Astrocyte (in vitro differentiated cells and primary cell): ENCODE measurements around the gene ATP2C1. TPM values are rescaled to one million over a fixed set of nuclear protein-coding genes. Genes with fewer than 3 reads are reported as not detected.
A peak's percentile ranks its signal among the peaks of the same experiment; 100 is the strongest.

Experiments used
- DNase-seq: peaks from one replicate; pipeline ENCODE4 v3.0.0-alpha.2; 2010; ENCODE audit warnings: low read depth
- FAIRE-seq: peaks from 2 replicates; lab custom pipeline; 2011; peaks lifted over from hg19 to GRCh38; lab: Jason Lieb, UNC
- H2AFZ ChIP-seq: 2 replicates; pipeline ENCODE4 v1.6.0; 2012; ENCODE audit warnings: low read depth, low read length, inconsistent platforms
- H3K27ac ChIP-seq: 2 replicates; pipeline ENCODE4 v1.5.1; 2011; ENCODE audit warnings: low read depth, low read length, inconsistent platforms
- H3K27me3 ChIP-seq: 2 replicates; pipeline ENCODE4 v1.6.0; 2011; ENCODE audit warnings: low read length, inconsistent platforms; ENCODE audit not compliant: insufficient read depth
- H3K36me3 ChIP-seq: 2 replicates; pipeline ENCODE4 v1.5.1; 2011; ENCODE audit warnings: low read length, inconsistent platforms; ENCODE audit not compliant: insufficient read depth
- H3K4me1 ChIP-seq: 2 replicates; pipeline ENCODE4 v1.5.1; 2011; ENCODE audit warnings: low read length, inconsistent platforms; ENCODE audit not compliant: insufficient read depth
- H3K4me2 ChIP-seq: 2 replicates; pipeline ENCODE4 v1.6.0; 2012; ENCODE audit warnings: low read length, inconsistent platforms
- H3K4me3 ChIP-seq: 2 replicates; pipeline ENCODE4 v1.5.1; 2011; ENCODE audit warnings: low read depth, mild to moderate bottlenecking, low read length, inconsistent platforms; ENCODE audit not compliant: insufficient read depth
- H3K79me2 ChIP-seq: 2 replicates; pipeline ENCODE4 v1.6.0; 2012; ENCODE audit warnings: mild to moderate bottlenecking, low read length, inconsistent platforms; ENCODE audit not compliant: insufficient read depth
- H3K9ac ChIP-seq: 2 replicates; pipeline ENCODE4 v1.6.0; 2012; ENCODE audit warnings: mild to moderate bottlenecking, low read length, inconsistent platforms
- H3K9me3 ChIP-seq: 2 replicates; pipeline ENCODE4 v1.5.1; 2012; ENCODE audit warnings: low read depth, mild to moderate bottlenecking, low read length, inconsistent platforms; ENCODE audit not compliant: insufficient read depth
- H4K20me1 ChIP-seq: 2 replicates; pipeline ENCODE4 v1.6.0; 2012; ENCODE audit warnings: low read length, inconsistent platforms; ENCODE audit not compliant: insufficient read depth
- H3K27ac Mint-ChIP-seq: one replicate; pipeline ENCODE4 v1.8.0; 2021; ENCODE audit warnings: mild to moderate bottlenecking, mixed read lengths; ENCODE audit not compliant: unreplicated experiment
- H3K27me3 Mint-ChIP-seq: one replicate; pipeline ENCODE4 v1.8.0; 2021; ENCODE audit warnings: low read depth, mixed read lengths; ENCODE audit not compliant: unreplicated experiment
- H3K36me3 Mint-ChIP-seq: one replicate; pipeline ENCODE4 v1.8.0; 2021; ENCODE audit warnings: low read depth, mixed read lengths; ENCODE audit not compliant: unreplicated experiment
- H3K4me1 Mint-ChIP-seq: one replicate; pipeline ENCODE4 v1.8.0; 2021; ENCODE audit warnings: low read depth, mixed read lengths; ENCODE audit not compliant: unreplicated experiment
- H3K4me3 Mint-ChIP-seq: one replicate; pipeline ENCODE4 v1.8.0; 2021; ENCODE audit warnings: mild to moderate bottlenecking, moderate library complexity, mixed read lengths; ENCODE audit not compliant: unreplicated experiment
- H3K9me3 Mint-ChIP-seq: one replicate; pipeline ENCODE4 v1.8.0; 2021; ENCODE audit warnings: mild to moderate bottlenecking, mixed read lengths; ENCODE audit not compliant: unreplicated experiment
- CTCF ChIP-seq: IDR thresholded peaks from 2 replicates; pipeline ENCODE4 v1.5.1; 2011; ENCODE audit warnings: low read depth, mild to moderate bottlenecking, inconsistent platforms, low read length, moderate library complexity; ENCODE audit not compliant: insufficient read depth
- EZH2 ChIP-seq: IDR thresholded peaks from 2 replicates; pipeline ENCODE4 v1.6.1; 2012; ENCODE audit warnings: mild to moderate bottlenecking, low read length, inconsistent platforms; ENCODE audit not compliant: insufficient read depth
- total RNA-seq: library from RNA; stranded (reverse); gene quantifications from 2 replicates; pipeline ENCODE4 v1.2.1, GENCODE V29; 2021

ATP2C1 gene
- total RNA-seq, 1 donor from 2014 or later, result 132 TPM

- peaks cover 1% of the 10 kb centered on the region for H3K36me3 Mint-ChIP-seq
- no peaks in the 10 kb centered on the region for H3K9me3 Mint-ChIP-seq
- peak overlapping the region; percentile 32 for H3K4me2 ChIP-seq
- peak overlapping the region; percentile 31 for H3K27ac Mint-ChIP-seq
- no peak overlapping the region for H2AFZ ChIP-seq
- TF ChIP-seq CTCF (no peak), EZH2 (no peak)
- H3K9ac ChIP-seq, result no peak overlapping the region
- no peaks in the 10 kb centered on the region for H3K27me3 Mint-ChIP-seq
- peaks cover 34% of the 10 kb centered on the region for H3K79me2 ChIP-seq
- H3K4me3 ChIP-seq, result no peak overlapping the region
- H3K9me3 ChIP-seq, result no peaks in the 10 kb centered on the region
- FAIRE-seq, result no peak
- H3K36me3 ChIP-seq, result peaks cover 10% of the 10 kb centered on the region
- peak; percentile 73 for DNase-seq
- H3K4me1 ChIP-seq, result peaks cover 17% of the 10 kb centered on the region
- peak overlapping the region; percentile 28 for H3K27ac ChIP-seq
- H3K4me1 Mint-ChIP-seq, result peaks cover 35% of the 10 kb centered on the region
- peaks cover 4% of the 10 kb centered on the region for H4K20me1 ChIP-seq
- H3K4me3 Mint-ChIP-seq, result no peak overlapping the region
- no peaks in the 10 kb centered on the region for H3K27me3 ChIP-seq
These were observed 40.0 kb downstream of the ATP2C1 start for GRCh38 chr3:130933801-130934345.

- peaks cover 5% of the 10 kb centered on the region for H3K36me3 Mint-ChIP-seq
- Histone ChIP-seq H3K79me2 (peaks cover 27% of the 10 kb centered on the region), H3K9me3 (no peaks in the 10 kb centered on the region), H3K4me3 (no peak overlapping the region), H3K36me3 (peaks cover 10% of the 10 kb centered on the region), H3K9ac (no peak overlapping the region), H3K4me2 (no peak overlapping the region), H4K20me1 (peaks cover 4% of the 10 kb centered on the region), H3K27me3 (no peaks in the 10 kb centered on the region), H3K27ac (no peak overlapping the region), H2AFZ (no peak overlapping the region), H3K4me1 (peaks cover 17% of the 10 kb centered on the region)
- TF ChIP-seq CTCF (no peak), EZH2 (no peak)
- FAIRE-seq, result no peak
- H3K27me3 Mint-ChIP-seq, result no peaks in the 10 kb centered on the region
- DNase-seq, result no peak
- no peak overlapping the region for H3K27ac Mint-ChIP-seq
- H3K4me3 Mint-ChIP-seq, result no peak overlapping the region
- no peaks in the 10 kb centered on the region for H3K9me3 Mint-ChIP-seq
- H3K4me1 Mint-ChIP-seq, result peaks cover 34% of the 10 kb centered on the region
These were observed 40.7 kb downstream of the ATP2C1 start for GRCh38 chr3:130934442-130935089.
